ENCODE data around the gene PRODH2.
A peak's percentile ranks its signal among the peaks of the same experiment; 100 is the strongest.

Gene PRODH2

GRCh38 chr19:35793381-35794165 is 19.1 kb downstream of the PRODH2 start:
- DNase-seq: no peak

- no peak for DNase-seq
These were observed 19.8 kb downstream of the PRODH2 start for GRCh38 chr19:35792888-35793287.

- DNase-seq: no peak
These were observed 20.3 kb downstream of the PRODH2 start for GRCh38 chr19:35792312-35792711.

DNA sequence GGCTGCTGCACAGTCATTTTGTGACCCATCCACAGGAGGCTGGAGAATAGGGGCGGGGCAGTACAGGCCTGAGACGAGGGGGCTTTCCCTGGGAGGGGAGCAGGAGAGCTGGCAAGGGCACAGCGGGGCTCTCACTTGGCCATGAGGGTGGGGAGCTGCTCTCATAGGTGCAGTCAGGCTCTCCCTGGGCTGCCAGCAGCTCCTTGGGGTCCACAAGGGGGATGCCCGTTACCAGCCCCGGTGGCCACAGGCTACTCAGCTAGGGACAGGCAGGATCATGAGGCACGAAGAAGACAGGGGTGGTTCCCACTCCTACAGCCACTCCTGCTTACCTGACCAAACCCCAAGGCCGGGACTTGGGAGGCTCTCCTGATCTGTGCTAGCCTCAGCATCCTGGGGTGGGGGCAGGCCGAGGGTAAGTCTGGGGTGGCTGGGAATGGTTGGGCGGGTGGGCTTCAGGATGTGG is 20.8 kb downstream of the PRODH2 start:
- DNase-seq: no peak

DNA sequence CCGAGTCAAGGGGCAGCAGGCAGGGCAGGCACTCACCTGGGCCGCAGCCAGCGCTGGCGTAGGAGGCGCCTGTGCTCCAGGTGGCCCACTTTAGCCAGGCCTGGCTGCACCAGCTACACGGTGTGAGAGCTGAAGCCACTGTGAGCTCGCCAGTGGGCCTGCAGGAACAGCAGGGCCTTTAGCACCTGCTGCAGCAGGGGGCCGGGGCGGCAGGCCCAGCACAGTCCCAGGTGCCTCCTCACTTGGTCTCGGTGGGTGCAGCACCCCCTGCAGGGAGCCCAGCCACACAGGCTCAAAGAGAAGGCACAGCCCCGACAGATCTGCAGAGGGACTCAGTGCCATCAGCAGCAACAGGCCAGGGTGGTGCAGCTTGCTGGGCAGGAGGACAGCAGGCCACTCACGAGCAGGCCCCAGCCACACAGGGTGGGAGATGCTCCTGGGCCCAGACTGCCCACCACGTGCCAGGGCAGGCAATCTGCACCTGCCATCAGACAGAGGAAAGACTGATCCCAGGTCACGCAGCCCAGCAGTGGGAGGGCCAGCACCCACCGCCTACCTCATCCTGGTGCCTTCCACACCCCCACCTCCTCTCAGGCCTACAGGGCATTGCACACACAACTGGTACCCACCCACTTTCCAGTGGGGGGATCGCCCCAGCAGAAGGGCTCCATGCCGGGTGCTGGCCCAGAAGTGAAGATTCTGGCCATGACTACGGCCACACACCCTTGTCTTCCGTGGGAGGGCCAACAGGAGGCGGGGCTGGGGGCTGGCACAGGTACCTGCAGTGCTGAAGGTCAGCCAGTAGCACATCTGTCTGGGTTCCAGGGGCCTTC is 21.4 kb downstream of the PRODH2 start:
- peak; percentile 9 for DNase-seq

DNA sequence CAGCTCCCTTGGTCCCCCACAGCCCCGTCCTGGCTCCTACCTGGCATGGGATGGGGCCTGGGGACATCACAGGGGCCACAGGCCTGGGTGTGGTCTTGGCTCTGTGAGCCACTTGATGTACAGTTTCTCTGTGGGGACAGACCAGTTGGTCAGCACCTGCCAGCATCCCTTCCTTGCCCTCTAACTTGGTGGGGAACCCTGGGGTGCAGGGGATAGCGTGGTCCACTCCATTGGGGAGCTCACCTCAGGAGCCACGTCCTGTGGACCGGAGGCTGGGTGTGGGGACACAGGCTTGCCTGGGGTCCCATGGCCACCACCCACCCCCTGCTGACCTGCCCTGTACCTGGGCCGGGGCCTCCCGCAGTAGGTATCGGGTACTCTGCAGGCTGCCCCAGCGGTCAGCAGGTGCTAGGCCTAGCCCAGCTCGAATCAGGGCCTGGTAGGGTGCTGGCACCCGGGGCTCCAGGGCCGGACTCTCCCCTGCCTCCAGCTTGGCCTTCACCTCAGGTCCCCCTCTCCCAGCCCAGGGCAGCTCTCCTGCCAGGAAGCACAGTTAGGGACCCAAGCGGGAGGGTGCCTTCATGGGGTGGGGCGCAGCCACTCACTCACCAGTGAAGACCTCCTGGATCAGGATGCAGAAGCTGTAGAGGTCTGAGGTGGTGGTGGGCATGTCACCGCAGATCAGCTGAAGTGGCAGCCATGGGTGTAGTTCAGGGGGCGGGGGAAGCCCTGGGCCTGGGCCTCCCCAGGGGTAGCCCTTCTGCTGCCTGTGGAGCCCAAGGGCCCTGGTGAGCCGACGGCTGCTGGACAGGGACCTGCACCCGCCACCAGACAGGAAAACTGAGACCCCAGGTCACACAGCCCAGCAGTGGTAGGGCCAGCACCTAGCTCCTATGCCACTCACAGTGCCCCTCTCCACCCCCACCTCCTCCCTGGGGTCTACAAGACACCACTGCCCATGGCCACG is 22.4 kb downstream of the PRODH2 start:
- DNase-seq: no peak

DNA sequence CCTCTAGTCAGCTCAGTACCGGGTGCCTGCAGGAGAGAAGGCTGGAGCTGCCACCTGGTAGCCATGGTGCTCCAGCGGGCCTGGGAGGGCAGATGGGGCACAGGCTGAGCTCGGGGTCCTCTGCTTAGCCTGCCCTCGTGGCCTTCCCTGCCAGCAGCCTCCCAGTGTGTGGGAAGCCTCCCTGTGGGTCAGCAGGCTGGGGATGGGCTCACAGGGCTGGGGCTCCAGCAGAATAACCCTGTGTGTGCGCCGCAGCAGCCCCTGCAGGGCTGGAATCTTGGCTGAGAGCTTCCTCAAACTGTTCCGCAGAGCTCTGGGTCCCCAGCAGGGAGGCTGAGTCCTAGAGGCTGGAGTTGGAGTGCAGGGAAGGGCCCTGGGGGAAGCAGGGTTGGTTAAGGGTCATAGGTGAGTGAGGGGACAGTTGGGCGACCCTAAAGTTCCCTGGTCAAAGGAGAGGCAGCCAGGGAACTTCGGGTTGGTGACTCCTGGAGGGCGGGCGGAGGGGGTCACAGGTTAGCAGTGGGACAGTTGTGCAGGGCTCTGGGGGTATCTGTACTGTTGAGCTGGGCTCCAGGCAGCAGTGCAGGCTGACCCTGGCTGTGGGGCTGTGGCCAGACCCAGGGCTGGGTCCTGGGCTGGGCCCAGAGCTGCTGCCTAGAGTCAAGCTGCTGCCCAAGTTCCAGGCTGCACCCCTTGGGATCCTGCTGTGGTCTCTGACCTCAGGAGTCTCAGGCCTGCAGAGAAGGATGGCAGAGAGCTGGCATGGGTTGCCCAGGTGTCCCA is 23.3 kb downstream of the PRODH2 start:
- no peak for DNase-seq

DNA sequence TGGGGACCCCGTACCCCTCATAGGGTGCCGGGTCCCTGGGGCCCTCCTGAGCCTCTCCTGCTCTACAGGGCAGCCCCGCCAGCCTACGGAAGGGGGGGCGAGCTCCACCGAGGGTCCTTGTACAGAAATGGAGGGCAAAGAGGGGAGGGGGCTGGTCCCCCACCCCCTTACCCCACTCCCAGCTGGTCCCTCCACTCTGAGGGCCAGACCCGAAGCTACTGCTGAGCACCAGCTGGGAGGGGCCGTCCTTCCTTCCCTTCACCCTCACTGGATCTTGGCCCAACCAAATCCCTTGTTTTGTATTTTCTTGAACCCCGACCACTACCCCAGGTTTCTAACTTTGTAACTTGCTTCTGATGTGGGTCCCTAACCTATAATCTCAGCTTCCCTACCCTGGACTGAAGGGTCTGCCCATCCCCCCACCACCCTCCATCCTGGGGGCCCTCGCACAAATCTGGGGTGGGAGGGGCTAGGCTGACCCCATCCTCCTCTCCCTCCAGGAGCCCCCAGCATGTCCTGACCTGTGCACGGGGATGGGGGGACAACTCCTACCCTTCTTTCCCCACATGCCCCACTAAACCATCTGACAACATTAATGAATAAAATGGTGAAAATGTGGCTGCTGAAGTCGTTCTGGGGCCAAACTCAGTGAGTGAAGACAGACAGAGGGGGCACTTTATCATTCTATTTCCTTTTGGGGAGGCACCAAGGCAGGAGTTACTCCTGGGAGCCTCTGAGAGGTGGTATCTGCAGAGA is 24.3 kb downstream of the PRODH2 start:
- DNase-seq: no peak

DNA sequence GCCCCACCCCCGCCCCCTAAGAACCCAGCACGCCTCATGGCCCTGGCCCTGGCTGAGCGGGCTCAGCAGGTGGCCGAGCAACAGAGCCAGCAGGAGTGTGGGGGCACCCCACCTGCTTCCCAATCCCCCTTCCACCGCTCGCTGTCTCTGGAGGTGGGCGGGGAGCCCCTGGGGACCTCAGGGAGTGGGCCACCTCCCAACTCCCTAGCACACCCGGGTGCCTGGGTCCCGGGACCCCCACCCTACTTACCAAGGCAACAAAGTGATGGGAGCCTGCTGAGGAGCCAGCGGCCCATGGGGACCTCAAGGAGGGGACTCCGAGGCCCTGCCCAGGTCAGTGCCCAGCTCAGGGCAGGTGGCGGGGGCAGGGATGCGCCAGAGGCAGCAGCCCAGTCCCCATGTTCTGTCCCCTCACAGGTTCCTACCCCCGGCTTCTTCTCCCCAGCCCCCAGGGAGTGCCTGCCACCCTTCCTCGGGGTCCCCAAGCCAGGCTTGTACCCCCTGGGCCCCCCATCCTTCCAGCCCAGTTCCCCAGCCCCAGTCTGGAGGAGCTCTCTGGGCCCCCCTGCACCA is 25.3 kb downstream of the PRODH2 start:
- no peak for DNase-seq

GRCh38 chr19:35786299-35787160 is 26.1 kb downstream of the PRODH2 start:
- no peak for DNase-seq

DNA sequence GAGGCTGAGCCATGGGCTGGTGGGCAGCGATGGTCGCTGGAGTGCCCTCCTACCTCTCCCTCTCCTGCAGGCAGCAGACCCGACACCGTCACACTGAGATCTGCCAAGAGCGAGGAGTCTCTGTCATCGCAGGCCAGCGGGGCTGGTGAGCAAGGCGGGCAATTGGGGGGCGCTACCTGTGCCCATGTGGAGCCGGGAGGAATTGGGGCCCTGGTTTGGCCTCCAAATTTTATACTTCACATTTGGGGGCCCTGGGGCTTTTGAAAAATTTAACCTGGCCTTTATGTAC is 27.4 kb downstream of the PRODH2 start:
- DNase-seq: no peak

DNA sequence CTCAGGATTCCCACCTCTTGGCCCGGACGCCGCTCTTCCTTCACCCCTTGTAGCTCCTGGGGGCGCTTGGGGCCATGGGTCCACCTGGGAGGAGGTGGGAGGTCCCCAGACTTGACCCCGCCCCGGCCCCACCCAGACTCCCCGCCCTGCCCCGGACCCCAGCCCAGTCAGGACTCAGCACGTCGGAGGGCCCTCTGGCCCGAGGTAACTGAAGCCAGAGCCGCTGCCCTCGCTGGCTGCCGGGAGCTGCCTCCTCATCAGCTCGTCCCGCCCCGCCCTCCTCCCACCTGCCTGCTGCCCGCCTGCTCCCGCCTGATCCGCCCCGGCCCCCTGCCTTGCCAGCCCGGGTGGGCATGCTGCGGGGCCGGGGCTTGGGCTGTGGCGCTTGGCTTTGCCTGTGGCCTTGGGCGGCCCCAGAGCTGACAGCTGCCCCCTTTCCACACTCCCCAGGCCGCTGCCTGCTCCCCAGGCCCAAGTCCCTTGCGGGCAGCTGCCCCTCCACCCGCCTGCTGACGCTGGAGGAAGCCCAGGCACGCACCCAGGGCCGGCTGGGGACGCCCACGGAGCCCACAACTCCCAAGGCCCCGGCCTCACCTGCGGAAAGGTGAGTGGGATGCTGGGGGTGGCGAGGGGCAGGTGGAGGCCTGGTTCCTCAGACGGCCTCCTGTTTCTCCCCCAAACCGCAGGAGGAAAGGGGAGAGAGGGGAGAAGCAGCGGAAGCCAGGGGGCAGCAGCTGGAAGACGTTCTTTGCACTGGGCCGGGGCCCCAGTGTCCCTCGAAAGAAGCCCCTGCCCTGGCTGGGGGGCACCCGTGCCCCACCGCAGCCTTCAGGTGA is 27.9 kb downstream of the PRODH2 start:
- no peak for DNase-seq

DNA sequence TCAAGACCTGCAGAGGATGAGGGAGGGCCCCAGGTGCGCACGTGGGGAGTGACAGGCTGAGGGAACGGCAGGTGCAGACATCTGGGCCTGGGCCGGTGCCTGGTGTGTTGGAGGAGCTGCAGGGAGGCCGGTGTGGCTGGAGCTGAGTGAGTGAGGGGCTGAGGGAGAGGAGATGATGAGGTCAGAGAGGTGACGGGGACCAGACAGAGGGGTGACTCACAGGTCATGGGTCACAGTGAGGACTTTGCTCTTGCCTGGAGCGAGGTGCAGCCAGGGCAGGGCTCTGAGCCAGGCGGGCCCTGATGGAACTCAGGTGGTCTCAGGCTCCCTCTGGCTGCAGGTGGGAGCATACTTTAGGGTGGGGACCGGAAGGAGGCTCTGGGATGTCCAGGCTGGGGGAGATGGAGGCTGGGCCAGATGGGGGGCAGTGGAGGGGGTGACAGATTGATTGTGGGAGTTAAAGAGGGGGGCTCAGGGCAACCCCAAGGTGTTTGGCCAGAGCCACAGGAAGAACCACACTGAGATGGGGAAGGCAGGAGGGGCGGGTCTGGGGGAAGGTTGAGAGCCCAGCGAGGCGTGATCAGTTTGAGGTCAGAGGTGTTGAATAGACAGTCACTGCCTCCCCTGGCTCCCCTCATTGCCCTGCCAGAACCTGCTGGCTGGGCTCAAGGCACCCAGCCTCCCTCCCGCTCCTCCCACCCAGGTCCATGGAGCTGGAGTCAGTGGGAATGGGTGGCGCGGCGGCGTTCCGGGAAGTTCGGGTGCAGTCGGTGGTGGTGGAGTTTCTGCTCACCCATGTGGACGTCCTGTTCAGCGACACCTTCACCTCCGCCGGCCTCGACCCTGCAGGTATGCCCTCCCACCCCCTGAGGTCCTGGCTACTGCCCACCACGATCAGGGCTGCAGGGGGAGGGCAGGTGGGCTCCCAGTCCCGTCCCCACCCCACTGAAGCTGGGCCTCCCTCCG is 28.9 kb downstream of the PRODH2 start:
- DNase-seq: no peak

DNA sequence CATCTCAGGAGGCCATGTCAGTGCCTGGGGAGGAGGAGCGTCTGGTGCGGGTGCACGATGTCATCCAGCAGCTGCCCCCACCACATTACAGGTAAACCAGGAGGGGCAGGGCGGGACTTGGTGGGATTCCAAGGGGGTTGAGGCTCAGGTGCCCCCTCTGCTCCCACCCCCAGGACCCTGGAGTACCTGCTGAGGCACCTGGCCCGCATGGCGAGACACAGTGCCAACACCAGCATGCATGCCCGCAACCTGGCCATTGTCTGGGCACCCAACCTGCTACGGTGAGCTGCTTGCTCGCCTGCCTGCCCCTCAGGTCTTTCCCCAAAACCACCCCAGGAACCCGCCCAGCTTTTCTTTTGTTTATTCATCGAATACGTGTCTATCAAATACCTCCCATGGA is 30.1 kb downstream of the PRODH2 start:
- no peak for DNase-seq

- no peak for DNase-seq
These were observed 31.0 kb downstream of the PRODH2 start for GRCh38 chr19:35781650-35782049.

DNA sequence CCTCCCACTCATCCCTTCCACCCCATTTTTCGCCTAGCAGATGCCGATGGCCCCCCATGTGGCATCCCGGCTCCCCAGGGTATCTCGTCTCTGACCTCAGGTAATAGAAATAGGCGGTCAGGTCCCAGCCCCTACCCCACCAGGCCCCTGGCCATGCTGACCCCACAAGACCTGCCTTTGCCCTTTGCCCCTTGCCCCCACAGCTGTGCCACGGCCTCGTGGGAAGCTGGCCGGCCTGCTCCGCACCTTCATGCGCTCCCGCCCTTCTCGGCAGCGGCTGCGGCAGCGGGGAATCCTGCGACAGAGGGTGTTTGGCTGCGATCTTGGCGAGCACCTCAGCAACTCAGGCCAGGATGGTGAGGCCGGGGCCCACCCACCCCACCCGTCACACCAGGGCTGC is 31.9 kb downstream of the PRODH2 start:
- DNase-seq: no peak

DNA sequence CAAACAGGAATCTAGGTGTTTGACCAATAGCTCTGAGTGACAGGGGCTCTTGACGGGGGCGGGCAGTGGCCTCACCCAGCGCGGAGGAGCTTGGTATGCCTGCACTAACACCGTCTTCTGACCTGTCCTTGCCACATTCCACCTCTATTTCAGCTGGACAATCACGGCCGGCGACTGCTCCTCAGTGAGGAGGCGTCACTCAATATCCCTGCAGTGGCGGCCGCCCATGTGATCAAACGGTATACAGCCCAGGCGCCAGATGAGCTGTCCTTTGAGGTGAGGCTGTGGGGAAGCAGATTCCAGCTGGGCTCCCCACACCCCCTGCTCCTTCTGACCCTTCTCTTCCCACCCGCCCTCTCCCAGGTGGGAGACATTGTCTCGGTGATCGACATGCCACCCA is 32.6 kb downstream of the PRODH2 start:
- DNase-seq: no peak

DNA sequence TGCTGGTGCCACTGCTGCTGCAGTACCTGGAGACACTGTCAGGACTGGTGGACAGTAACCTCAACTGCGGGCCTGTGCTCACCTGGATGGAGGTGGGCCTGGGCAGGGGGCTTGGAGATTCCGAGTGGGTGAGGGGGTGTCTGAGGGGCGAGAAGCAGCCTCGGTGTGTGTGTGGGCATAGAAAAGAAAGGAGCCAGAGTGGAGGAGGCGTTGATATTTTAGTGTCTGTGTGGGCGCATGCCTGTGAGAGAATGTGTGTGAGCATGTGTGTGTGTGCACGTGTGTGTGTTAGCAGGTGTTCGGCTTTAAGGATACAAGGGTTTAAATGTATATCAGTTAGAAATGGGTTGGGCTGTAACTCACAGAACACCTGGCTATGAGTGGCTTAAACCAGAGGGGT is 33.6 kb downstream of the PRODH2 start:
- DNase-seq: no peak

Measured in NCI-H1436 (cell line).